ENCODE measurements around the gene FNTB. TPM values are rescaled to one million over a fixed set of nuclear protein-coding genes. Genes with fewer than 3 reads are reported as not detected.
A peak's percentile ranks its signal among the peaks of the same experiment; 100 is the strongest.

FNTB gene
- total RNA-seq, 1 experiment from 2014 or later, result 20.7 TPM

DNA sequence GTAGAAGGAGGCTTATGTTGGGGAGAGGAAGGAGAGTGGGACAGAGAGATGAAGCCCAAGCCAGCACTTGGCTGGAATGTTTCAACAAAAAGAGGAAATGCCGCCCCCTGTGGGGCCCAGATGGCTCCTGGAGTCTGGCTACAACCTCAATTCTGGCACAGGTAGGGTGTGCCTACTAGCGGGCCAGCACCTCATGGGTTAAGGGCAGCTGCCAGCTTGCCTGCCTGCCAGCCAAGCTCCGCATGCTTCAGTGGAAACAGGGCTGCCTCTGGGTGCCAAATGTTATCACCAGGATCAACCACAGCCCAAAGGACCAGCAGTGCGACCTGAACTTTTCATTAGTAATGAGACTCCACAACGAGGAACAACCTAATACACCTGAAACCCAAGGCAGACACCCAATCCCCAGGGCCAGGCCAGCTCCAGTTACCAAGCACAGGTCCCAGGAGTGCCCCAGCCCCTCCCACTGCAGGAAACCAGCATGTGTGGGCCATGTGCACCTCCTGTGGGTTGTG, 25.9 kb upstream of the FNTB start:
- TF ChIP-seq, protein P1, sequence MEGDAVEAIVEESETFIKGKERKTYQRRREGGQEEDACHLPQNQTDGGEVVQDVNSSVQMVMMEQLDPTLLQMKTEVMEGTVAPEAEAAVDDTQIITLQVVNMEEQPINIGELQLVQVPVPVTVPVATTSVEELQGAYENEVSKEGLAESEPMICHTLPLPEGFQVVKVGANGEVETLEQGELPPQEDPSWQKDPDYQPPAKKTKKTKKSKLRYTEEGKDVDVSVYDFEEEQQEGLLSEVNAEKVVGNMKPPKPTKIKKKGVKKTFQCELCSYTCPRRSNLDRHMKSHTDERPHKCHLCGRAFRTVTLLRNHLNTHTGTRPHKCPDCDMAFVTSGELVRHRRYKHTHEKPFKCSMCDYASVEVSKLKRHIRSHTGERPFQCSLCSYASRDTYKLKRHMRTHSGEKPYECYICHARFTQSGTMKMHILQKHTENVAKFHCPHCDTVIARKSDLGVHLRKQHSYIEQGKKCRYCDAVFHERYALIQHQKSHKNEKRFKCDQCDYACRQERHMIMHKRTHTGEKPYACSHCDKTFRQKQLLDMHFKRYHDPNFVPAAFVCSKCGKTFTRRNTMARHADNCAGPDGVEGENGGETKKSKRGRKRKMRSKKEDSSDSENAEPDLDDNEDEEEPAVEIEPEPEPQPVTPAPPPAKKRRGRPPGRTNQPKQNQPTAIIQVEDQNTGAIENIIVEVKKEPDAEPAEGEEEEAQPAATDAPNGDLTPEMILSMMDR (conservative IDR thresholded peaks at IDR 0.05), result peak; percentile 64

More for the DNA sequence above, 25.9 kb upstream of the FNTB start:
- H3K4me1 Mint-ChIP-seq, result peaks cover 35 to 41% of the 10 kb centered on the region in 2 experiments
- H4K91ac ChIP-seq (ENCODE audit: insufficient read length, low read depth, low read length), result no peak overlapping the region
- H3K27me3 Mint-ChIP-seq (ENCODE audit: low read depth), result no peaks in the 10 kb centered on the region
- no peak overlapping the region for H3K27ac ChIP-seq (ENCODE audit: insufficient read length, low read depth, low read length)
- no peak overlapping the region for H3K4ac ChIP-seq (ENCODE audit: low read depth, low read length)
- no peak overlapping the region for H3K4me3 Mint-ChIP-seq
- no peak overlapping the region for H2BK12ac ChIP-seq (ENCODE audit: insufficient read length, low read depth, low read length)
- no peak overlapping the region for H3K4me2 ChIP-seq (ENCODE audit: insufficient read depth, insufficient read length, low read length)
- no peak overlapping the region for H2BK120ac ChIP-seq (ENCODE audit: low read depth, low read length, poor library complexity, severe bottlenecking)
- no peaks in the 10 kb centered on the region; a peak in 2 of 5 replicates for H3K9me3 Mint-ChIP-seq
- no peak overlapping the region for H3K23ac ChIP-seq (ENCODE audit: insufficient read length, low read depth, low read length)
- H3K27me3 ChIP-seq (ENCODE audit: insufficient read depth, low read length), result no peaks in the 10 kb centered on the region
- no peaks in the 10 kb centered on the region for H3K79me1 ChIP-seq (ENCODE audit: insufficient read depth, low read depth, low read length, poor library complexity, severe bottlenecking)
- peaks cover 3 to 10% (median 5%) of the 10 kb centered on the region in 3 experiments; a peak in 6 of 7 replicates for H3K36me3 Mint-ChIP-seq (ENCODE audit: insufficient read depth in 1 of 3, low read depth in 3 of 3)
- H3K18ac ChIP-seq (ENCODE audit: insufficient read length, low read depth, low read length), result no peak overlapping the region
- H3T11ph ChIP-seq (ENCODE audit: low read length), result no peak overlapping the region
- no peak overlapping the region for H4K5ac ChIP-seq (ENCODE audit: insufficient read length, low read depth, low read length)
- no peak overlapping the region for H3K56ac ChIP-seq (ENCODE audit: insufficient read length, low read depth, low read length)
- no peaks in the 10 kb centered on the region for H3K9me3 ChIP-seq (ENCODE audit: control insufficient read depth, low read depth, low read length)
- H3K23me2 ChIP-seq (ENCODE audit: insufficient read length, low read depth, low read length, poor library complexity, severe bottlenecking), result no peaks in the 10 kb centered on the region
- no peak overlapping the region for H3K14ac ChIP-seq (ENCODE audit: insufficient read depth, low read length)
- DNase-seq, result peak; percentile 76
- H2BK15ac ChIP-seq (ENCODE audit: low read depth, low read length), result no peak overlapping the region
- H2BK20ac ChIP-seq (ENCODE audit: low read depth, low read length, poor library complexity, severe bottlenecking), result no peak overlapping the region
- peak overlapping the region in 1 of 3 experiments; percentile 77; a peak in 3 of 7 replicates for H3K27ac Mint-ChIP-seq
- no peak overlapping the region for H4K8ac ChIP-seq (replicated peaks; ENCODE audit: insufficient read length, low read depth, low read length)
- H4K20me1 ChIP-seq (ENCODE audit: control insufficient read depth, insufficient read depth, insufficient read length), result no peaks in the 10 kb centered on the region
- H2AK5ac ChIP-seq (ENCODE audit: insufficient read length, low read length), result no peak overlapping the region
- H3K9ac ChIP-seq (ENCODE audit: extremely low read depth, insufficient read length, low read length), result no peak overlapping the region
- H2BK5ac ChIP-seq (ENCODE audit: insufficient read length, low read length), result no peak overlapping the region
- no CpG with 5 or more reads among the region's 5 CpGs for WGBS (ENCODE audit: extremely low coverage, insufficient read length, low lambda C conversion rate)
- no peak overlapping the region for H2AFZ ChIP-seq (ENCODE audit: low read length)
- H3K4me1 ChIP-seq (ENCODE audit: insufficient read depth, low read length), result peaks cover 13% of the 10 kb centered on the region; the same call in 1 of the 2 replicates
- H3K79me2 ChIP-seq (ENCODE audit: insufficient read depth, low read length), result no peaks in the 10 kb centered on the region

Measured in H9 (cell line).